Suprapubic skin (tissue), 4 donors: ENCODE results near the gene ITGA2. TPM values are rescaled to one million over a fixed set of nuclear protein-coding genes. Genes with fewer than 3 reads are reported as not detected.

Experiments
- DNase-seq, 2 donors: peaks; one replicate each; pipeline ENCODE4 v3.0.0-alpha.2; 2019; ENCODE audit warnings: low spot score in 2 of 2
- H3K27ac ChIP-seq: fragments of 200-600 bp; sonication (generic); one replicate; pipeline ENCODE4 v1.5.1; 2019
- H3K27me3 ChIP-seq: fragments of 200-600 bp; sonication (generic); one replicate; pipeline ENCODE4 v1.5.1; 2019
- H3K36me3 ChIP-seq: fragments of 200-600 bp; sonication (generic); one replicate; pipeline ENCODE4 v1.5.1; 2019
- H3K4me1 ChIP-seq: fragments of 200-600 bp; sonication (generic); one replicate; pipeline ENCODE4 v1.5.1; 2019
- H3K4me3 ChIP-seq: fragments of 200-600 bp; sonication (generic); one replicate; pipeline ENCODE4 v1.5.1; 2019; ENCODE audit warnings: mild to moderate bottlenecking
- H3K9me3 ChIP-seq: fragments of 200-600 bp; sonication (generic); one replicate; pipeline ENCODE4 v1.5.1; 2019
- EP300 ChIP-seq: sonication (generic); formaldehyde crosslinking; IDR thresholded peaks from one replicate; pipeline ENCODE4 v1.6.1; 2017; ENCODE audit warnings: antibody characterized with exemption
- POLR2A ChIP-seq, 2 donors: fragments of 450-650 bp; IDR thresholded peaks; one replicate each; pipeline ENCODE4 v1.6.1; 2017; ENCODE audit warnings: antibody characterized with exemption in 2 of 2, mild to moderate bottlenecking in 2 of 2, moderate library complexity in 2 of 2
- POLR2AphosphoS5 ChIP-seq, 3 donors: sonication (generic); formaldehyde crosslinking; IDR thresholded peaks; one replicate each; pipeline ENCODE4 v1.6.1; 2017; ENCODE audit warnings: antibody characterized with exemption in 3 of 3
- WGBS: methylation state at CpG from one replicate; pipeline ENCODE4 v1.1.5; 2018; 5-methylcytosine and 5-hydroxymethylcytosine counted together
- total RNA-seq, 4 donors: library from RNA; depleted of rRNA; stranded (reverse); fragments of >200 nt; gene quantifications; one replicate each; pipeline ENCODE4 v1.1.0, GENCODE V29; 2016
- TF ChIP-seq, protein P1 (sequence below), 2 donors: fragments of 200-600 bp in 1 of 2; fragments of 450-650 bp in 1 of 2; sonication (generic) in 1 of 2; IDR thresholded peaks; one replicate each; pipeline ENCODE4 v1.5.1; 2016 to 2019; ENCODE audit warnings: antibody characterized with exemption in 2 of 2, mild to moderate bottlenecking in 1 of 2, moderate library complexity in 1 of 2

ITGA2 gene
- total RNA-seq, 4 donors from 2014 or later, result 29.3 to 54.5 (median 34.3) TPM

DNA sequence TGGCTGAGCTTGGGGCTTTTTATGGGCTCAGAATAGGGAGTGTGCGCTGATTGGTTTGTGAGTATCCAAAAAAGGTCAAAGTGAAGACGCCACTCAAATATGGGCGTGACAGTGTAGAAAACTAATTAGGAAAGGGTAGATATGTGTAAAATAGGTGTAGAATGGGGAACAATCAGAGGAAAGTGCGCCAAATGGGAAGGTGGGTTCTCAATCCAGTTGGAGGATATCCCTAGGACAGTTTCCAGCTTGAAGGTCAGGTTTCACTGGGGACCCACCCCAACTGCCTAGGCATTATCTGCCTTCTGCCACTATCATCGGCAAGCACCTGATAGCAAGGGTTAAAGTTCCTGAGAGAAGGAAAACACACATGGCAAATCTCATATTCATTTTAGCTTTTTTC lies 129.7 kb downstream of the ITGA2 start:
- no peak for TF ChIP-seq POLR2AphosphoS5 (IDR thresholded peaks at IDR 0.05)
- TF ChIP-seq, protein P1, sequence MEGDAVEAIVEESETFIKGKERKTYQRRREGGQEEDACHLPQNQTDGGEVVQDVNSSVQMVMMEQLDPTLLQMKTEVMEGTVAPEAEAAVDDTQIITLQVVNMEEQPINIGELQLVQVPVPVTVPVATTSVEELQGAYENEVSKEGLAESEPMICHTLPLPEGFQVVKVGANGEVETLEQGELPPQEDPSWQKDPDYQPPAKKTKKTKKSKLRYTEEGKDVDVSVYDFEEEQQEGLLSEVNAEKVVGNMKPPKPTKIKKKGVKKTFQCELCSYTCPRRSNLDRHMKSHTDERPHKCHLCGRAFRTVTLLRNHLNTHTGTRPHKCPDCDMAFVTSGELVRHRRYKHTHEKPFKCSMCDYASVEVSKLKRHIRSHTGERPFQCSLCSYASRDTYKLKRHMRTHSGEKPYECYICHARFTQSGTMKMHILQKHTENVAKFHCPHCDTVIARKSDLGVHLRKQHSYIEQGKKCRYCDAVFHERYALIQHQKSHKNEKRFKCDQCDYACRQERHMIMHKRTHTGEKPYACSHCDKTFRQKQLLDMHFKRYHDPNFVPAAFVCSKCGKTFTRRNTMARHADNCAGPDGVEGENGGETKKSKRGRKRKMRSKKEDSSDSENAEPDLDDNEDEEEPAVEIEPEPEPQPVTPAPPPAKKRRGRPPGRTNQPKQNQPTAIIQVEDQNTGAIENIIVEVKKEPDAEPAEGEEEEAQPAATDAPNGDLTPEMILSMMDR (IDR thresholded peaks at IDR 0.05), result no peak
- no peaks in the 10 kb centered on the region for H3K27me3 ChIP-seq
- no peaks in the 10 kb centered on the region for H3K4me1 ChIP-seq
- no peak overlapping the region for H3K27ac ChIP-seq
- no peak for DNase-seq
- no peaks in the 10 kb centered on the region for H3K36me3 ChIP-seq
- WGBS, result 90% methylated on average over 5 of the region's 5 CpGs
- H3K9me3 ChIP-seq, result no peaks in the 10 kb centered on the region
- no peak overlapping the region for H3K4me3 ChIP-seq

DNA sequence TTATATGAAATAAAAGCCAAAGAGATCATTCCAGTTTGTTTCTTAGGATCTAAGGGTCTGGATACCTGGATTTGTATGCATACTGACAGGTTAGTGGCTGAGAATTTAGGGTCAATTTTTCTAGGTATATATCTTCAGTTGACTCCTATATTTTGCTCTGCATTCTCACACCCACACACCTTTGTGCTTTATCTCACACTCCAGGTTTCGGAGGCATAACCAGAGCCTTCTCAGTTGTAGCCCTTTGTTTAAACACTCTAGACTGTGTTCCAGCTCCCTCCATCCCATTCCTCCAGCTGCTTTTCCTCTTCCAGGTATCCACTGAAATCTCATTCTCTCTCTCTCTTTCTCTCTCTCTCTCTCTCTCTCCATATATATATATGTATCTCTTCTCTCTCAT lies 131.0 kb downstream of the ITGA2 start:
- WGBS, result 100% methylated on average over 1 of the region's 1 CpG
- DNase-seq, result no peak
- TF ChIP-seq POLR2A (IDR thresholded peaks at IDR 0.05), result no peak
- no peak for TF ChIP-seq POLR2AphosphoS5 (IDR thresholded peaks at IDR 0.05)
- TF ChIP-seq EP300, result no peak
- TF ChIP-seq, protein P1 (IDR thresholded peaks at IDR 0.05), result no peak

DNA sequence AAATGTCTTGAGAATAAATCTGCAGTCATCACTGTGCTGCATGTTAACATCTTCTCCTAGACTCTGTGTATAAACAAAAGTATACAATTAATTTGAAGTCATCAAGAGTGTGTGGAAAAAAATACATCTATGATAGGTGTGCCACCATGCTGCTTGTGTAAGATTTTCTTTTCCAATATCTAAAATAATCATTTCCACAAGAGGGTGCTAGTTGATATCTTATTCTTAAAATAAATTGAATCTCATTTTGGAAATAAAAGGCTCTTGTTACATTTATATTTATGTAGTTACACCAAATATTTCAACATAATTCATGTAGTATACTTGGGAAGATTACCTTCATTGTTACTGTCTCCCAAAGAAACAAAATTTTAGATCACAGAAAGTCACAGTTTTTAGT lies 134.6 kb downstream of the ITGA2 start:
- no peaks in the 10 kb centered on the region for H3K4me1 ChIP-seq
- no peak overlapping the region for H3K27ac ChIP-seq
- no peaks in the 10 kb centered on the region for H3K27me3 ChIP-seq
- DNase-seq, result no peak
- no peaks in the 10 kb centered on the region for H3K36me3 ChIP-seq
- TF ChIP-seq EP300, result no peak
- TF ChIP-seq POLR2AphosphoS5 (IDR thresholded peaks at IDR 0.05), result no peak
- no peak for TF ChIP-seq POLR2A (IDR thresholded peaks at IDR 0.05)
- TF ChIP-seq, protein P1 (IDR thresholded peaks at IDR 0.05), result no peak
- H3K4me3 ChIP-seq, result no peak overlapping the region
- H3K9me3 ChIP-seq, result no peaks in the 10 kb centered on the region

More for the DNA sequence above, 131.0 kb downstream of the ITGA2 start:
- Histone ChIP-seq H3K36me3 (no peaks in the 10 kb centered on the region), H3K4me3 (no peak overlapping the region), H3K27me3 (no peaks in the 10 kb centered on the region), H3K4me1 (no peaks in the 10 kb centered on the region), H3K9me3 (no peaks in the 10 kb centered on the region), H3K27ac (no peak overlapping the region)

DNA sequence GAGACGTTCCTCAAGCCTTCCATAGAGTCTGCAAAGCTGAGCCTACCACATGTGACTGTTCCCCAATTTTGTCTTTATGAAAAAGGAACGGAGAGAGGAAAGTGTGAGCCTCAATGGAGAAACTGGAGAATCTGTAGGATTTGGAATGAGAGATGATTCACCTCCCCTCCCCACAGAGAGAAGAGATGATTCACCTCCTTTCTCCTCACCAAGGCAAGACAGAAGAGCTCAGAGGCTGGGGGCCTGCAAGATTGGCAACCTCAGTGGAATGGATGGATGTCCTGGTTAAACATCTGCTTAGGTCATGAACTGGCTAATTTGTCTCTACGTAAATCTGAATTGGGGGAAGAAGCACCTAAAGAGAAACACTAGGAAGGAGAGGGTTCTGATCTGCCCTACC lies 137.4 kb downstream of the ITGA2 start:
- DNase-seq, result no peak
- Histone ChIP-seq H3K27ac (no peak overlapping the region), H3K4me1 (peaks cover 3% of the 10 kb centered on the region), H3K36me3 (no peaks in the 10 kb centered on the region), H3K27me3 (no peaks in the 10 kb centered on the region), H3K9me3 (no peaks in the 10 kb centered on the region), H3K4me3 (no peak overlapping the region)
- TF ChIP-seq POLR2A (IDR thresholded peaks at IDR 0.05), result no peak
- WGBS, result 97% methylated on average over 3 of the region's 3 CpGs

DNA sequence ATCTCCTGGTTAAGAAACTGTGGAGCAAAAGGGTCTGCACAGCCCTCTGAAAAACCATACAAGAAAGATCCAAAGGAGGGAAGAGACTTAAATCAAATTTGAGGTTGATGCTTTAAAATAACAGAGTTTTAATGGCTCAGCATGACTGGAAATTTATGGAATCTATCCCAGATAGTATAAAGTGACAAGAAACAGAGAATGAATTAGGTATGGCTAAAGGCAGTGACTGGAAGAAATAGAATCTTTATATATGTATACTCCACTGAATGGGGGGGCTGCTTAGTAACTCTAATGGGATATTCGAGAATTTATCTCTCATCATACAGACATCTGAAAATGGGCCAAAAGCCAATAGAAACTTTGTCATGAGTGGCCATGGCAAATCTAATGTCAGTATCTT lies 138.0 kb downstream of the ITGA2 start:
- H3K4me1 ChIP-seq, result peaks cover 3% of the 10 kb centered on the region
- TF ChIP-seq POLR2AphosphoS5 (IDR thresholded peaks at IDR 0.05), result no peak
- no peak for TF ChIP-seq POLR2A (IDR thresholded peaks at IDR 0.05)
- no peak for TF ChIP-seq EP300
- TF ChIP-seq, protein P1 (IDR thresholded peaks at IDR 0.05), result no peak
- DNase-seq, result no peak
- no peak overlapping the region for H3K27ac ChIP-seq
- 57% methylated on average over 1 of the region's 1 CpG for WGBS
- H3K36me3 ChIP-seq, result no peaks in the 10 kb centered on the region
- no peaks in the 10 kb centered on the region for H3K27me3 ChIP-seq
- no peaks in the 10 kb centered on the region for H3K9me3 ChIP-seq
- H3K4me3 ChIP-seq, result no peak overlapping the region

DNA sequence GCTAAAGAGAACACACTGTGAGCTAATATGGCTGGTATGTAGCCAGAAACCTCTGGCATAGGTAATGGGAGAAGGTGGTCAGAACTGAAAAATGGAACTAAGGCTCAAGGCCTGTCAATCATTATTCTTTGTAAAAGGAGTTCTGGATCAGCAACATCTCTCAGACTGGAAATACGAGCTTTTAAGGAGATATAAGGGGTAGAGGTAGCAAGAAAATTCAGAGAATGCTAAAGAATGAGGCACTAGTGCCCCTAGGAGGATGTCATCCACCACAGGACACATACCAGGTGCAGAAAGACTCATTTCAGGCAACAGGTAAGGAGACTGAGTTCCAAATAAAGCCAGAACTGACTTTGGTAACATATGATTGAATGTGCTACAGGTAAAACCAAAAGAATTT lies 139.3 kb downstream of the ITGA2 start:
- DNase-seq, result no peak
- WGBS, result 88% methylated on average over 1 of the region's 1 CpG
- TF ChIP-seq, protein P1 (IDR thresholded peaks at IDR 0.05), result no peak
- TF ChIP-seq POLR2AphosphoS5 (IDR thresholded peaks at IDR 0.05) (no peak), POLR2A (IDR thresholded peaks at IDR 0.05) (no peak), EP300 (no peak)

More for the DNA sequence above, 139.3 kb downstream of the ITGA2 start:
- Histone ChIP-seq H3K27ac (no peak overlapping the region), H3K36me3 (no peaks in the 10 kb centered on the region), H3K4me3 (no peak overlapping the region), H3K9me3 (no peaks in the 10 kb centered on the region), H3K4me1 (peaks cover 3% of the 10 kb centered on the region), H3K27me3 (no peaks in the 10 kb centered on the region)
